NOMO-1 treated with DMSO at 0.1 percent for 48 hours (cell line): ENCODE measurements around the gene DGKI.

Experiments used
- DNase-seq: peaks from one replicate; lab custom pipeline; 2025; ENCODE audit not compliant: unreplicated experiment; lab: John Stamatoyannopoulos, UW

DGKI gene

GRCh38 chr7:137563981-137564380 lies 282.8 kb downstream of the DGKI start:
- DNase-seq: no peak

- DNase-seq: no peak
These were observed 299.3 kb downstream of the DGKI start for GRCh38 chr7:137547485-137547884.

- no peak for DNase-seq
These were observed 300.1 kb downstream of the DGKI start for GRCh38 chr7:137546671-137547070.

- no peak for DNase-seq
These were observed 300.8 kb downstream of the DGKI start for GRCh38 chr7:137546009-137546408.

- no peak for DNase-seq
These were observed 301.6 kb downstream of the DGKI start for GRCh38 chr7:137545059-137545716.

- DNase-seq: no peak
These were observed 302.2 kb downstream of the DGKI start for GRCh38 chr7:137544453-137545058.

GRCh38 chr7:137539111-137539715 lies 307.6 kb downstream of the DGKI start:
- DNase-seq: no peak

- no peak for DNase-seq
These were observed 308.4 kb downstream of the DGKI start for GRCh38 chr7:137538361-137538762.

- DNase-seq: no peak
These were observed 311.2 kb downstream of the DGKI start for GRCh38 chr7:137535579-137535978.

GRCh38 chr7:137531671-137532070 lies 315.1 kb downstream of the DGKI start:
- DNase-seq: no peak

- DNase-seq: no peak
These were observed 319.1 kb downstream of the DGKI start for GRCh38 chr7:137527634-137528033.

- no peak for DNase-seq
These were observed 323.6 kb downstream of the DGKI start for GRCh38 chr7:137523171-137523570.

- no peak for DNase-seq
These were observed 325.3 kb downstream of the DGKI start for GRCh38 chr7:137521451-137521850.

GRCh38 chr7:137519947-137520346 lies 326.8 kb downstream of the DGKI start:
- DNase-seq: no peak

- DNase-seq: no peak
These were observed 327.5 kb downstream of the DGKI start for GRCh38 chr7:137519181-137519691.

GRCh38 chr7:137513091-137513490 lies 333.7 kb downstream of the DGKI start:
- no peak for DNase-seq

- no peak for DNase-seq
These were observed 339.7 kb downstream of the DGKI start for GRCh38 chr7:137507096-137507495.

- DNase-seq: no peak
These were observed 340.7 kb downstream of the DGKI start for GRCh38 chr7:137506031-137506430.

GRCh38 chr7:137501562-137501961 lies 345.2 kb downstream of the DGKI start:
- DNase-seq: no peak

- no peak for DNase-seq
These were observed 353.9 kb downstream of the DGKI start for GRCh38 chr7:137492889-137493288.

GRCh38 chr7:137489880-137490279 lies 356.9 kb downstream of the DGKI start:
- DNase-seq: no peak

- no peak for DNase-seq
These were observed 358.7 kb downstream of the DGKI start for GRCh38 chr7:137488038-137488437.
